ENCODE results near the gene C11orf58.

Gene C11orf58

GRCh38 chr11:16776711-16777612 is 38.5 kb downstream of the C11orf58 start:
- Histone ChIP-seq H3K36me3 (ENCODE audit: control insufficient read depth, insufficient read depth, low read length) (no peaks in the 10 kb centered on the region), H3K9me3 (ENCODE audit: control insufficient read depth, low read length) (no peaks in the 10 kb centered on the region), H3K4me3 (ENCODE audit: insufficient read depth, low read depth, low read length, poor library complexity, severe bottlenecking) (no peak overlapping the region), H3K4me1 (ENCODE audit: control insufficient read depth, insufficient read depth, low read length, poor library complexity, severe bottlenecking) (no peaks in the 10 kb centered on the region), H3K27me3 (replicated peaks; ENCODE audit: control insufficient read depth, insufficient read depth, low read length, poor library complexity, severe bottlenecking) (no peaks in the 10 kb centered on the region), H3K27ac (ENCODE audit: insufficient read depth, low read length, poor library complexity, severe bottlenecking) (no peak overlapping the region)
- no peak for DNase-seq

DNA sequence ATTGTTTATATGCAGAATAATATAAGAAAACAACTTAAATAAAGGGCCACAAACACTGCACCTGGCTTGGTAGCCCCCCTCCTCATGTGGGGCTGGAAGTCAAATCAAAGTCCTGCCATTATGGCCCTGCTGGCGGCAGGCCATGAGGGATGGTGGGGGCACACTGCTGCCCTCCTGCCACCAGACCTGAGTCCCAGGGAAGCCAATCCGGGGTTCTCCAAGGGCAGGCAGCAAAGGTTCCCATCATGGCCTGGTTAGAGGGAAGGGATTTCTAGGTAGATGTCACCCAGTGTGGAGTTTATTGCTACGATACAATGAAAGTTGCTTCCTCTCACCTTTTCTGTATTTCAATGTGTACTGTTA is 39.1 kb downstream of the C11orf58 start:
- H3K27me3 ChIP-seq (replicated peaks; ENCODE audit: control insufficient read depth, insufficient read depth, low read length, poor library complexity, severe bottlenecking) = no peaks in the 10 kb centered on the region
- no peak for DNase-seq
- no peaks in the 10 kb centered on the region for H3K36me3 ChIP-seq (ENCODE audit: control insufficient read depth, insufficient read depth, low read length)
- no peaks in the 10 kb centered on the region for H3K4me1 ChIP-seq (ENCODE audit: control insufficient read depth, insufficient read depth, low read length, poor library complexity, severe bottlenecking)
- no peaks in the 10 kb centered on the region for H3K9me3 ChIP-seq (ENCODE audit: control insufficient read depth, low read length)
- H3K4me3 ChIP-seq (ENCODE audit: insufficient read depth, low read depth, low read length, poor library complexity, severe bottlenecking) = no peak overlapping the region
- H3K27ac ChIP-seq (ENCODE audit: insufficient read depth, low read length, poor library complexity, severe bottlenecking) = no peak overlapping the region

GRCh38 chr11:16778286-16778685 is 39.8 kb downstream of the C11orf58 start:
- Histone ChIP-seq H3K9me3 (ENCODE audit: control insufficient read depth, low read length) (no peaks in the 10 kb centered on the region), H3K4me1 (ENCODE audit: control insufficient read depth, insufficient read depth, low read length, poor library complexity, severe bottlenecking) (no peaks in the 10 kb centered on the region), H3K36me3 (ENCODE audit: control insufficient read depth, insufficient read depth, low read length) (no peaks in the 10 kb centered on the region), H3K27me3 (replicated peaks; ENCODE audit: control insufficient read depth, insufficient read depth, low read length, poor library complexity, severe bottlenecking) (no peaks in the 10 kb centered on the region), H3K27ac (ENCODE audit: insufficient read depth, low read length, poor library complexity, severe bottlenecking) (no peak overlapping the region), H3K4me3 (ENCODE audit: insufficient read depth, low read depth, low read length, poor library complexity, severe bottlenecking) (no peak overlapping the region)
- no peak for DNase-seq

DNA sequence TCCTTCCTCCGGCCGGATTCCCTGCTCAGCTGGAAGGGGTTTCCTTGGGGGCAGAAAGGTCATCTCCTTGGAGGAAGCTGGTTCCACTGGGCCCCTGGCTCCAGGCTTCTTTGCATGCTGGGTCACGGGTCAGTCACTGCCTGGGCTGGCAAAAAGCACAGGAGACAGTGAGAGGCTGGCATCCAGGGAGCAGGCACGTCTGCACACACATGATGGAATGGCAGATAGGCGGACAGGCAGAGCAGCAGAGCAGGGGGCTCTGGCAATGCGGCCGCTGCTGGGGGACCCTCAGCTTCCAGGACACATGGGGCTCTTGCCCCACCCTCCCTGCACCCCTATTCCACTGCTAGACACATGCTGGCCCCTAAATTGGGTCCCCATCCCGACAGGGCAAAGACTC is 40.4 kb downstream of the C11orf58 start:
- Histone ChIP-seq H3K27me3 (replicated peaks; ENCODE audit: control insufficient read depth, insufficient read depth, low read length, poor library complexity, severe bottlenecking) (no peaks in the 10 kb centered on the region), H3K4me3 (ENCODE audit: insufficient read depth, low read depth, low read length, poor library complexity, severe bottlenecking) (no peak overlapping the region), H3K36me3 (ENCODE audit: control insufficient read depth, insufficient read depth, low read length) (no peaks in the 10 kb centered on the region), H3K4me1 (ENCODE audit: control insufficient read depth, insufficient read depth, low read length, poor library complexity, severe bottlenecking) (no peaks in the 10 kb centered on the region), H3K9me3 (ENCODE audit: control insufficient read depth, low read length) (no peaks in the 10 kb centered on the region), H3K27ac (ENCODE audit: insufficient read depth, low read length, poor library complexity, severe bottlenecking) (no peak overlapping the region)
- no peak for DNase-seq

DNA sequence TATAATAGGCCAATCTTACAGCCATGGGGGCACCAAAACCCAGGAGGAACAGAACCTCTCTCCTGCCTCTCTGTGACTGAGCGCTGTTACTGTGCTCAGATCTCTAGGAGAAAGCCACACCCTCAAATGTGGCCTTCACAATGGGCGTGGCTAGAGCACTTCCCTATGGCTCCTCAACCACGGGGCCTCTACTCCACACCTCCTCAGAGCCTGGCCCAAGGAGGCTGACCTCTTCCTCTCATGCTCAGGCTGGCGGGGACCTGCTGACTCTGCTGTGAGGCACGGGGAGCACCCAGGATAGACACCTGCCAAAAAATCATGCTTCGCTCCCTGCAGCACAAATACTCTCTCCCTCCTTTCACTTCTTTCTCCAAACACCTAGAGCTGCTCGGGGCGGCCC is 41.0 kb downstream of the C11orf58 start:
- Histone ChIP-seq H3K4me1 (ENCODE audit: control insufficient read depth, insufficient read depth, low read length, poor library complexity, severe bottlenecking) (no peaks in the 10 kb centered on the region), H3K27ac (ENCODE audit: insufficient read depth, low read length, poor library complexity, severe bottlenecking) (no peak overlapping the region), H3K27me3 (replicated peaks; ENCODE audit: control insufficient read depth, insufficient read depth, low read length, poor library complexity, severe bottlenecking) (no peaks in the 10 kb centered on the region), H3K9me3 (ENCODE audit: control insufficient read depth, low read length) (no peaks in the 10 kb centered on the region), H3K36me3 (ENCODE audit: control insufficient read depth, insufficient read depth, low read length) (no peaks in the 10 kb centered on the region), H3K4me3 (ENCODE audit: insufficient read depth, low read depth, low read length, poor library complexity, severe bottlenecking) (no peak overlapping the region)
- no peak for DNase-seq

DNA sequence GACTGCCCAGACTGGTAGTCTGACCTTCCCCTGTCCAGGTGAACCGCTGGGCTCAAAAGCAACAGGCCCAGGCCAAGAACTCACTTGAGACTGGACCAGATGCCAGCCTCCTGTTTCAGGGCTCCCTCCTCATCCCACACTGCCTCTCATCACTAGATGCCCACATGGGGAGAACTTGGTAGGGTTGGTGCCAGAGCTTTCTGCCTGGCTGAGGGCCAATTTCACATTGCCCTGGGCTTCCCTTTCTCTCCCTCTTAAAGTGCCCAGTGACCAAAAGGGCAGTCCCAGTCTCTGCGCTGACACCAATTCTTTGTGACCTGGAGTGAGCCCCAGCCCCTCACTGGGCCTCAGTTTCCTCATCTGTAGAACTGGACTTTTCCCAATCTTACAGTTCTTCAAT is 41.7 kb downstream of the C11orf58 start:
- H3K4me3 ChIP-seq (ENCODE audit: insufficient read depth, low read depth, low read length, poor library complexity, severe bottlenecking) = no peak overlapping the region
- H3K36me3 ChIP-seq (ENCODE audit: control insufficient read depth, insufficient read depth, low read length) = no peaks in the 10 kb centered on the region
- no peaks in the 10 kb centered on the region for H3K27me3 ChIP-seq (replicated peaks; ENCODE audit: control insufficient read depth, insufficient read depth, low read length, poor library complexity, severe bottlenecking)
- H3K4me1 ChIP-seq (ENCODE audit: control insufficient read depth, insufficient read depth, low read length, poor library complexity, severe bottlenecking) = no peaks in the 10 kb centered on the region
- DNase-seq = no peak
- H3K9me3 ChIP-seq (ENCODE audit: control insufficient read depth, low read length) = no peaks in the 10 kb centered on the region
- no peak overlapping the region for H3K27ac ChIP-seq (ENCODE audit: insufficient read depth, low read length, poor library complexity, severe bottlenecking)

- Histone ChIP-seq H3K36me3 (ENCODE audit: control insufficient read depth, insufficient read depth, low read length) (no peaks in the 10 kb centered on the region), H3K4me3 (ENCODE audit: insufficient read depth, low read depth, low read length, poor library complexity, severe bottlenecking) (no peak overlapping the region), H3K27me3 (replicated peaks; ENCODE audit: control insufficient read depth, insufficient read depth, low read length, poor library complexity, severe bottlenecking) (no peaks in the 10 kb centered on the region), H3K27ac (ENCODE audit: insufficient read depth, low read length, poor library complexity, severe bottlenecking) (no peak overlapping the region), H3K9me3 (ENCODE audit: control insufficient read depth, low read length) (no peaks in the 10 kb centered on the region), H3K4me1 (ENCODE audit: control insufficient read depth, insufficient read depth, low read length, poor library complexity, severe bottlenecking) (no peaks in the 10 kb centered on the region)
- no peak for DNase-seq
Measured at GRCh38 chr11:16780698-16781550, 42.5 kb downstream of the C11orf58 start.

DNA sequence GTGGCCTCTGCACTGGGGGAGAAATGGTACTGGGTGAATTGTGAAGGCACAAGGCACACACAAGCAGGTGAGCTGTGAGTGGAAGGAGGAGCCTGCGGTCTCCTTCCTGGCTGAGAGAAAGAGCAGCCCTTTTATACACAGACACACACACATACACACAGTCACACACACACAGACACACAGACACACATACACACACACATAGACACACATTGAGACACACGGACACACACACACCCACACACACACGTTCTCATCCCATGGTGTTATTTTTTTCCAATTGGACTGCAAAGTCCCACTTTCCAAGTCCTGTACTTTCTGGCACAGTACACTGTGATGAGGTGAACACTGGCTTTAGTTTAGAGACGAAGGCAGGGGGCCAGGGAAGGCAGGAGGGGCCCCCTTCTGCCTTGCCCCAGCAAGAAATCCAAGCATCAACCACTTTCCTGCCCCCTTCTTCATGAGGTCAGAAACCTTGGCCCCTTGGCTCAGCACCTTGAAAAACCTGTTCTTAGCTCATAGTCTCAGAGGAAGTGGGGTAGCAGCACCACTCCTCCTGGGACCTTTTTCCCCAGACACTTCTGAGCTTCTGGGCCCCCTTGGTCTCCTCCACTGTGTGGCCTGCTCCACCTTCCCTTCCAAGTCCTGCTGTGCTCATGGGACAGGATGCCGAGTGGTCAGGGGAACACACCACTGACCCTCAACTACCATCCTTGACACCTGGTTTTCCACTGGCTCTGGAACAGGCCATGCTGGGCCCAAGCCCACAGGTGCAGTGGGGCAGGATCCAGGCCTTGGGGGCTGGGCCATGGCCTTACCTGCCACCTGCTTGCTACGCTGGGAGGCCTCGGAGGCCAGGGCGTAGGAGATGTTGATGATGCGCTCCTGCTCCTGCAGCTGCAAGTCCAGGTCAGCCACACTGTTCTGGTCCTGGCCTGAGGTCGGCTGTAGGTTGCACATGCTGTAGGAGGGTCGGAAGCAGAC is 43.8 kb downstream of the C11orf58 start:
- no peak for DNase-seq
- no peaks in the 10 kb centered on the region for H3K36me3 ChIP-seq (ENCODE audit: control insufficient read depth, insufficient read depth, low read length)
- H3K4me3 ChIP-seq (ENCODE audit: insufficient read depth, low read depth, low read length, poor library complexity, severe bottlenecking) = no peak overlapping the region
- H3K4me1 ChIP-seq (ENCODE audit: control insufficient read depth, insufficient read depth, low read length, poor library complexity, severe bottlenecking) = no peaks in the 10 kb centered on the region
- H3K27ac ChIP-seq (ENCODE audit: insufficient read depth, low read length, poor library complexity, severe bottlenecking) = no peak overlapping the region
- H3K9me3 ChIP-seq (ENCODE audit: control insufficient read depth, low read length) = no peaks in the 10 kb centered on the region
- H3K27me3 ChIP-seq (replicated peaks; ENCODE audit: control insufficient read depth, insufficient read depth, low read length, poor library complexity, severe bottlenecking) = no peaks in the 10 kb centered on the region

DNA sequence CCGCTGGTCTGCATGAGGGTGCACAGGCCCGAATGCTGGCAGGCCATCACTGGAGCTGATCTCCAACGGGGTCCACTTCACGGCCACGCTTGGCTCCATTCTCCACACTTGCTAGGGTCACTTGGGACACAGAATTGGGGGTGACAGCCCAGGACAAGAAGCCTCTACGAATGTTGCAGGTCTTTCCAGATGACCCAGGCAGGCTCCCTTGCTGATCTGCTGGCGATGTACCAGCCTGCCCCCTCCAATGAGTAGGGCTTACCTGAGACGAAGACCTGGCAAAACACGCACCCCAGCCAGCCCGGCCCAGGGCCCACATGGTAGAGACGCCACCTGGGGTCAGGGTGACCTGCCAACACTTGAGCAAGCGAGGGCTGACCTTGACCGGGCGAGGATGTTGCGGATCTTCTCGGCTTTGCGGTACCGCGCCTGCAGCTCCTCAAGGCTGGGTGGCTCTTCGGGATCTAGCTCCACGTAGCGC is 44.9 kb downstream of the C11orf58 start:
- no peaks in the 10 kb centered on the region for H3K4me1 ChIP-seq (ENCODE audit: control insufficient read depth, insufficient read depth, low read length, poor library complexity, severe bottlenecking)
- no peak overlapping the region for H3K27ac ChIP-seq (ENCODE audit: insufficient read depth, low read length, poor library complexity, severe bottlenecking)
- no peaks in the 10 kb centered on the region for H3K9me3 ChIP-seq (ENCODE audit: control insufficient read depth, low read length)
- H3K4me3 ChIP-seq (ENCODE audit: insufficient read depth, low read depth, low read length, poor library complexity, severe bottlenecking) = no peak overlapping the region
- DNase-seq = no peak
- H3K27me3 ChIP-seq (replicated peaks; ENCODE audit: control insufficient read depth, insufficient read depth, low read length, poor library complexity, severe bottlenecking) = no peaks in the 10 kb centered on the region
- H3K36me3 ChIP-seq (ENCODE audit: control insufficient read depth, insufficient read depth, low read length) = no peaks in the 10 kb centered on the region

Data from effector memory CD4-positive, alpha-beta T cell (primary cell).